OCI-LY3 (cell line): ENCODE measurements around the gene AQP5.

Experiments
- CTCF ChIP-seq: fragments of 200-600, 300-600 bp; sonication (generic); IDR thresholded peaks from 2 replicates; pipeline ENCODE4 v1.5.1; 2014; ENCODE audit warnings: antibody characterized with exemption, low read length, low read depth
- EZH2phosphoT487 ChIP-seq: fragments of 200-600 bp; shearing (Covaris generic); IDR thresholded peaks from 2 replicates; pipeline ENCODE4 v1.6.1; 2018; ENCODE audit warnings: antibody characterized with exemption, mixed run types, low read depth

- TF ChIP-seq CTCF (no peak), EZH2phosphoT487 (no peak)
These were observed 23.0 kb downstream of the AQP5 start for GRCh38 chr12:49984476-49985359.
